NOMO-1 (cell line): ENCODE measurements around the gene CACNG5.

Source experiments
- DNase-seq, 2 experiments: peaks; one replicate each; lab custom pipeline; 2025; ENCODE audit not compliant: unreplicated experiment in 2 of 2; lab: John Stamatoyannopoulos, UW

The CACNG5 gene, protein sequence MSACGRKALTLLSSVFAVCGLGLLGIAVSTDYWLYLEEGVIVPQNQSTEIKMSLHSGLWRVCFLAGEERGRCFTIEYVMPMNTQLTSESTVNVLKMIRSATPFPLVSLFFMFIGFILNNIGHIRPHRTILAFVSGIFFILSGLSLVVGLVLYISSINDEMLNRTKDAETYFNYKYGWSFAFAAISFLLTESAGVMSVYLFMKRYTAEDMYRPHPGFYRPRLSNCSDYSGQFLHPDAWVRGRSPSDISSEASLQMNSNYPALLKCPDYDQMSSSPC

DNA sequence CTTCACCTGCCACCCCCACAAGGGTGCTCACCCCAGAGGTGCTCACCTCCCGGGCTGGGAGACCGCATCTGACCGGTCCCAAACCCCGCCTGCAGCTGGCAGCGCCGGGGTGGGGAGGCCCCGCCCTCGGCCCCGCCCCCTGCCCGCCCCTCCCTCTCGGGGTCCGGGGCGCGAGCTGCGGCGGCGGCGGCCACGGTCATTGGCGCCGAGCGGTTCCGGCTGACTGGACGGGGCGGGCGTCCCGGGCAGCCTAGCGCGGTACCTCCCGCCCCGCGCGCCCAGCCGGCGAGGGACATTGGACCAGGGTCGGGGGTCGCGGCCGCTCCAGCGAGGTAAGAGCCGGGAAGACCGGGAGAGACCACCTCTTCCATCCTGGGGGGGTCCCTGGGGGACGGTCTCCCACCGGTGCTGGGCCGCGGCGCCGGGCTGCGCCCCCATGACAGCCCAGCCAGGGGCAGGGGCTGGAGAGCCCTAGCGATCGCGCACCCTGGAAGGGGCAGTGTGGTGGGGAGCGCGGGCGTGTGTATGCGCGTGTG lies at the start of gene CACNG5:
TSS of gene CACNG5 (plus strand) at position 199 of the 536 bp plus-strand sequence. CDS start 42,216 bp downstream, outside the sequence.
- no peak for DNase-seq

DNA sequence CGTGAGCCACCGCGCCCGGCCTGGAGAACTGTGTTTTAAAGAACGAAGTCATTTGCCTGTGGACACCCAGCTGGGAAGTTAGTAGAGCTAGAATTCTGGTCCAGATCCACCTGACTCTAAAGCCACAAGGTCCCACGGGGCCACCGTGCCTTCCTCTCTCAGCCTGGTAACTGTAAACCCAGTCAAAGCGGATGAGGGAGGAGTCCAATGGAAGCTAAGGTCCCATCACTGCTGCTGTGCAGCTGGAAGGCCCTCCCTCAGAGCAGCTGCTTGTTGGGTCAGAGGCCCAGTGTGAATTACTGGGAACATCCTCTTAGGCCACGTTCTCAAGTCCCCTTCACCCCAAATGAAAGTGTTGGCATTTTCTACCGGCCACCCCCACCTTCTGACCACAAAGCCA lies 48.8 kb upstream of the CACNG5 start:
- DNase-seq = no peak

DNA sequence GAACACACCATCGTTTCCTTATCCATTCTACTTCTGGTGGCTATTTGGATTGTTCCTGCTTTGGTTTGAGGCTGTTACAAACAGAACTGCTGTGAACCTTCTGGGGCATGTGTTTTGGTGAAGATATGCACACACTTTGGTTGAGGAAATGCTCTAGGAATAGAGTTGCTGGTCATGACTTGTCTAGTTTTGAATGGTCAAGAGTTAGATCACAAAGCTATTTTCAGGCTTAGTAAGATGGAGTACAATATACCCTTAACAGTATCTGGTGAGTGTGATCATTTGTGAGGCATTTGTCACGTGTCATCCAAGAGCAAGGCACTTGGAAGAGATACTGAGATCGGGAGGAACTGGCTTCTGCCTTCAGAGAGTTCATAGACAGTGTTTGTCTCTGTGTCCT lies 47.0 kb upstream of the CACNG5 start:
- DNase-seq = no peak

DNA sequence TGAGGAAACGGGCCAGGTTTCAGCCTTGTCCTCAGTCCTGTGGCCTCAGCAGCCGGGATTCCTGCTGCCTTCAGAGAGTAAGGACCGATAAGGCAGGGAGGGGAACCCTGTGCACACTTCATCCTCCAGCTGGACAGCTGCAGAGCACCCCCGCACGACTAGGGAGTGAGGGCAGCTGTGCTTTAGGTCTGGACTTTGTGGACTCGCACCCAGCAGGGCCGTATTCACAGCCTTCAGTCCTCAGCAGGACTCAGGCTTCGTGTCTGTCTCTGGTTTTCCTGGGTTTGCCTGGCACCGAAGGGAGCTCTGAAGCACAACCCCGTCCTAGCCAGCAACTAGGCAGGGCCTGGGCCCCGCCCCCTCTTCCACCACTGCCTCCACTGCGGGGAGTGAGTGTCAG lies 45.8 kb upstream of the CACNG5 start:
- no peak for DNase-seq

DNA sequence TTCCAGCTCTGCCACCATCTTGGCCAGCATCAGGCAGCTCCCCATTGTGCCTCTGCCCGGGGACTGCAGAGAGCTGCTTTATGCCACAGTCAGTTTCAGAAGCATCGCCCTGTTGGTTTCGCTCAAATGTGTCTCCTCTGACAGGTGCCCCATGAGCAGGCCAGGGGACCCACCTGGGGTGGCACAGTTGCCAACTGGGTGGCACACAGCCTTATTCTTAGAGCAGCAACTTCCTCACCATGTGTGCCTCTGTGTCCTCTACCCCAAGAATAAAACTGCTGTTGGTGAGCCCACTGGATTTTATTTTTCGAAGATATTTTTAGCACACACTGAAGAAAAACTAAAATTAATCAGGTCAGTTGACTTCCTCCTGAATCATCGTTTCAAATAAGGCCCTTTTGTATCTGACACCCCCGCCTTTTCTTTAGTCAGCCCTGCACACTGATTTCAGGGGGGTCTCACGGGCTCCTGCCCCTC lies 44.9 kb upstream of the CACNG5 start:
- DNase-seq = no peak

DNA sequence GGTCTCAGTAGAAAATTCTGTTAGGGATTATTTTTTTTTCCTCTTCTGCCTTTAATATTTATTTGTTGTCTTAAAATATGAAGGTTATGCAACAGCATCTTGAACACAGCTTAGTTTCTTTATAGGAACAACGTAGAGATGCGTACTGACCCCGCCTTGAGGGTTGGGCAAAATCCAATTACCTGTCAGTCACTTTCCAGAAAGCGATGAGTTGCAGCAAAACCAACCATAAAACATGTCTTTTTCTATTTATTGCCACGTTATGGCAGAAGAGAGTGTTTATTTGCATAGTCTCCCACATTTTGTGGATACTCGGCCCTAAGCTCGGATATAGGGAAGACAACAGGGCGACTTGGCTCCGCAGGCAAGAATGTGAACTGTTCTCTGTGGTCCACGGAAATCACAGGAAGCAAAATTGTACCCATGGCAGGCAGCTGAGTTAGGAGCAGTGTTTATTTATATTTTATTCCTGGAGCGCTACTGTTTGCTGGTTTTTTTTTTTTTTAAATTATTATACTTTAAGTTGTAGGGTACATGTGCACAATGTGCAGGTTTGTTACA lies 44.3 kb upstream of the CACNG5 start:
- no peak for DNase-seq

DNA sequence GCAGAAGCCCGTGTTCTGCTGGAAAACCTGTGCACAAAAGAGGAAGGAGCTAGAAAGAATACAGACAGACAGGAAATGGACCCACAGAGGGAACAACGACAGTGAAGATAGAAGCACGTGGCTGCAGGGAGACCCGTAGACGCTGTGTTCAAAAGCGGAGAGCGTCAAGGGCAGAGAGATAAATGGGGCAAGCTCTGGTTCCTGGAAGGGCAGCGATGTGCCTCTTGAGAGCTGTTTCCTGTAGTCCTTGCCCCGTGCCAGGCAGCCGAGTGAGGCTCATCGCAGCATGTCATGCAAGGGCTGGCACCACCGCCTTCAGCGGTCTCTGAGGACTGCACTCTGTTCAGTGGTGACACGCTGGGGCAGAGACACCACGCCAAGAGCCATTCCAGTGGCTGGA lies 43.6 kb upstream of the CACNG5 start:
- peak; percentile 47 to 86 for DNase-seq

DNA sequence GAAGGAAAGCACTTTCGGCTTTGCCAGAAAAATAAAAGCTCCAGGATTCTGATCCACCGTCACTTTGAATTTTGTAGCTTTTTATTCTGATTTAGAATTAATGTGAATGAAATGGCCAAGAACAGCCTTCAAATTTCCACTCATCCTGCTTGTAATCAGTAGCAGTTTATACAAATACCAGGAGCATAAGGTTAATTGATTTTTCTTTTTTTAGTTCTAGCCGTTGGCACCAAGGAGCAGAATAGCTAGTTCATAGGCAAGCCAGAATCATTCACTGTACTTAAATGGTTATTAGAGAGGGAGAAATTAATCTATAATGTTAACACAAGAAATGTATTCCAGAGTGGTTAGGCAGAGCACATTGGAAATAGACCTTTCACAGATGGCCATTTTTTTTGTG lies 41.1 kb upstream of the CACNG5 start:
- DNase-seq = no peak

DNA sequence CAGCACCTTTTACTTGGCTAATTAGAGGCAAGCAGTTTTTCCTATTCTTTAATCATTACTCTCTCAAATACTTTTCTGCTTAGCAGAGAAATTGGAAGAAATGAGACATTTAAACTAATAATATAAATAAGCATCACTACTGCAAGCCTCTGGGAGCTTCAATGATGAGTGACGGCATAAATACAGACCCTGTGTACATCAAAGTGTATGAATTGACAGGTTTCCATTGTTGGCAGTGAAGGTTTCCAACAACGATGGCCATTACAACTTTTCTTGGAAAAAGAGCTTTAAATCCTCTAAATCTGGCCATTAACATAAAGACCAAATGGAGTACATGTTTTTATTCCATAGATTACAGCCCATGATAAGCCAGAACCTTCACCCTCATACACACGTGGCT lies 39.4 kb upstream of the CACNG5 start:
- DNase-seq = no peak

DNA sequence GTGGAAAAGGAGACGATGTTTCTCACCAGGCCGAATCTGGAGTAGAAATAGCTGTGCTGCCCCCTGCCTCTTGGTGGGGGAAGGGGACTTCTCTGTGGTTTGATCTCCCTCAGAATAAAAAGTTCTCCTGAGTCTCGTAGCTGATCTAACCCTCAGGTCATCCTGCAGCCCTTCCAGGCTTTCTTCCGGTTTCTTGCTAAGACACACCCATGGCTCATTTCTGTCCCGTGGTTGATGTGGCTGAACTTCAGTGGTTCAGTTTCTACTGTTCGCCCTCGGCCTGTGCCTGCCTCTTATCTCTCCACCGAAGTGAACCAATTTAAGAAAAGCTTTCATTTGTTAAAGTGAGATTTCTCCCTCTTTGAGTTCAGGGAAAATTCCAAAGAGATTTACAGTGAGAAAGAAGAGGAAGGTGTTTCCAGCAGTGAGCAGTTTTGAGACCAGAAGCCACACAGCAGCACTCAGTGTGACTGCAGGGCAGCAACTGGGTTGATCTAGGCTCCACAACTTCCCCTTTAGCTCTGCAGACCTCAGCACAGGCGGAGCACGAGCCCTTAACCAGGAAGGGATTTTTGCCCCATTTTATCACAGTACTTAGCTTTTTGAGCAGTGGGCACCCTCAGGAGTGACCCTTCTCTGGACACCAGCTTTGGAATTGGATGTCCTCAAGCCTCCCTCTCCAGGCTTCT lies 34.9 kb upstream of the CACNG5 start:
- peak; percentile 62 to 75 for DNase-seq

DNA sequence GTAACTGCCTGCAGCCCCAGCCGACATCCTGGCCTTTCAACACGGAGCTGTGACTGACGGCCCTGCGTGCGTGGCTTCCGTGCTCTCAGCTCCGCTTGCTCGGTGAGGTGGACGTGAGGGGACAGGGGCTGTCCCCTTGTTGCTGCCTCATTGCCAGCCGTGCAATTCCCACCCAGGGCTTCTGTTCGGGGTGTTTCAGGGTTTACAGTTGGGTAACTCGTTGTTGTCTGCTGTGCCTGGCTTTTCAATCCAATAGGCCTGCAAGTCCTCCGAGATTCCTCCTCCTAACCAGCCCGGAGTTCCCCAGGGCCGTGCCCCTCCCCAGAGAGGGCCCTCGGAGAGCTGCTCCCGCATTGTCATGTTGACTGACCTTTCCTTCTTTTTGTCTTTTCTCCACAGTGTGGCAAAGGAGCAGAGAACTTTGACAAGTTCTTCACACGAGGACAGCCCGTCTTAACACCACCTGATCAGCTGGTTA lies 31.4 kb upstream of the CACNG5 start:
- no peak for DNase-seq

DNA sequence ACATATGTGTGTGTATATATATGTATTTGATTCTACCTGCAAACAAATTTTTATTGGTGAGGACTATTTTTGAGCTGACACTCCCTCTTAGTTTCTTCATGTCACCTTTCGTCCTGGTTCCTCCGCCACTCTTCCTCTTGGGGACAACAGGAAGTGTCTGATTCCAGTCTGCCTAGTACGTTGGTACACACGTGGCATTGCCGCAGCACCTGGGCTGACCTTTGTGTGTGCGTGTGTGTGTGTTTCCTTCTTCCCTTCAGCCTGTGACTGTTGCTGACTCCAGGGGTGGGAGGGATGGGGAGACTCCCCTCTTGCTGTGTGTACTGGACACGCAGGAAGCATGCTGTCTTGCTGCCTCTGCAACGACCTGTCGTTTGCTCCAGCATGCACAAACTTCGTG lies 29.4 kb upstream of the CACNG5 start:
- no peak for DNase-seq

DNA sequence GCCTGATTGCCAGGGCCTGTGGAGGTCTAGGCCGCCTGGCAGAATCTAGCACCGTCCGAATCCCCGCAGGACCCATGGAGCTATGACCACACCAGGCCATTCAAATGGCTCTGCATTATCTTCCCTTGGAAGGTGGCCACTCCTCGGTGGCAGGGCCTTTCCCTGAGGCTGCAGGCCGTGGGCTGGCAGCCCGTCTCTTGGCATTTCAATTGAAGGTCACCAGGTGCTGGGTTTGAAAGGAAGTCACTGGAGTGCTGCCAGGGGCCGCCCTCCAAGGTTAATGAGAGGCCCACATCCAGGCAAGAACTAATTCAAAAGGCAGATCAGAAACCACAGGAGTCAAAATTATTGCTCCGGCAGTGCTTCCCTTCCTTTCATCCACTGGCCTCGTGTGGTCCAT lies 27.7 kb upstream of the CACNG5 start:
- DNase-seq = no peak

DNA sequence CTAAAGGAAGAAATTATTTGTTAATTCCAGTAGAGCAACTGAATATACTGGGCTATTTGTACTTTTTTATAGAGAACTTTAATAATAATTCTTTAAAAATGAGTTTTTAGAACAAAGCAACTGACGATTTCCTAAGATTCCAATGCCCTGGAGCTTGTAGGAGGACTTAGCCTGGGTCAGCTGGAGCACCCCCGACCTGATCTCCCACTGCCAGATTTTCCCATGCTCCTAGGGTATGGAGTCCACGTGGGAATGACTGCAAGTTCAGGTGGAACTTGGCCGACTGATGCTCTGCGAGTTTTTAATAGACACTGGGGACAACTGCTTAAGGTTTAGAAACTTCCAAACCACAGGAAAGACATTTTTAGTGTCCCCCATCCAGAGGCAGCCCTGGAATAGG lies 25.5 kb upstream of the CACNG5 start:
- DNase-seq = no peak

DNA sequence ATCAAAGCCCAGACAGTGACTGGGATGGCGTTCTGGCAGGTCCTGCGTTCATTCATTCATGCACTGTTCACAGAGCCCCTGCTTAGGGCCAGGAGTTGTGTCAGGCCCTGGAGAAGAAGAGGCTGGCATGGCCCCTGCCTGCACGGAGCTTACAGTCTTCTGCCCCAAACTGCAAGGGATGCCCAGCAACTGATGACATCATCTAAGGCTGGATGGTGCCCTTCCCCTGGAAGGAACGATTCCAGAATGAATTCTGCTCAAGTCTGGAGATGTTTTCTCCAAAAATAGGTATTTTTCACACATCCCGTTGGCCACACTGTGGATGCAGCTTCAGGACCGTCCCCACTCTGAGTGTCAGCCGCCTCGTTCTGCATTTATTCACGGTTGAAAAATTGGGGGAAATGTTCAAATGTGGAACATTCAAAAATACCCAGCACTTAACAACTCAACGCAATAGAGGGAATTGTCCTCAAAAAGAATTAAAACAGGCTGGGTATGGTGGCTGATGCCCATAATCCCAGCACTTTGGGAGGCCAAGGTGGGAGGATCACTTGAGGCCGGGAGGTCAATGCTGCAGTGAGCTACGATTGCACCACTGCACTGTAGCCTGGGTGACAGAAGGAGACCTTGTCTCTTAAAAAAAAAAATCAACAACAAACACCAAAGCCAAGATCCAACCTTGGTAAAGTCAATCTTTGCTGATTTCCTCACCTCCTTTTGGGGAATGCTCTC lies 23.8 kb upstream of the CACNG5 start:
- no peak for DNase-seq

DNA sequence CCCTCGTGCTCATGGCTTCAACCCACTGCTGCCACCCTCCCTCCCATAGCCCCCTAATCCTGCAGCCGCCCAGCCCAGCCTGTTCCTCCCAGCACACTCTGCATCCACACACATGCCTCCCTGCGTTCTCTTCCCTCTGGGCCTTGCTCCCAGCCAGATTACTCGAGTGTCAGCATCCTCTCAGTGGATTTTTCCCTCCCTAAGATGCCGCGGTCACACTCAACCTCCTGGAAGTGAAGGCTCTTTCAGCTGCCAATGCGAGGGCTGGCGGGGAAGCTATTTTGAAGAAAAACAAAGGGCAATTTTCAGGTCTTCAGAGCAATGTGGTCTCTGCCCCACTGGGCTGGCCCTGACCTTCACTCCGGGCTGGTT lies 23.2 kb upstream of the CACNG5 start:
- no peak for DNase-seq

DNA sequence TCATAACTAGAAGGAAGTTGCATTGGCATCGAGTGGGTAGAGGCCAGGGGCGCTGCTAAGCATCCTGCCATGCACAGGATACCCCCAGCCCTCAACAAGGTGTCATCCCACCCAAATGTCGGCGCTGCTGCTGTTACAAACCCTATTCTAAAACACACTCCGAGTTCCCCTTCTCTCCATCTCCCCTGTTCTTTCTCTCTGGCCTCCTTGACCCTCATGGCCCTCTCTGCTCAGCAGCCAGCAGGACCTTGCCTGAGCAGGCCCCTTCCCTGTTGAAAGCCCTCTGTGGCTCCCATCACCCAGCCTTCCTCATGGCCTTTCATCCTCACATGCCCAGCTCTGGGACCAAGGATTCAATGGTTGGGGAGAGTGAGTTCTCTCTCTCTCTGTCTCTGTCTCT lies 22.3 kb upstream of the CACNG5 start:
- DNase-seq = no peak

DNA sequence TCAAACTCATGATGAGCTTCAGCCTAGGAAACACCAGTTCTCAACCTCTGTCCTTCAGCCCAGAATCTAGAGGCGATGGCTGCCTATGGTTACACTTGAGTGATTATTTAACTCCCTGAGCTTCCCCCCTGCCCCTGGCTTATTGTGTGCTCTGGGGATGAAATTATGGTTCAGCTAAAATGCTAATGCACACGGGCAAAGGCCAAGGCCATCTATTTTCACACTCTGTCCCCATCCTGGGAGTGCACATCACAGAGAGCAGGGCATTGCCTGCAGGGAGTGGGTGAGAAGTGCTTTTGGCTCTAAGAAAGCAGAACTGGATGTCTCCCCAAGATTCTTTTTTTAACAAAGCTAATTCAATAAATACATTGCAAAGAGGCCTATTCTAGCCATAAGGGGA lies 21.6 kb upstream of the CACNG5 start:
- no peak for DNase-seq

DNA sequence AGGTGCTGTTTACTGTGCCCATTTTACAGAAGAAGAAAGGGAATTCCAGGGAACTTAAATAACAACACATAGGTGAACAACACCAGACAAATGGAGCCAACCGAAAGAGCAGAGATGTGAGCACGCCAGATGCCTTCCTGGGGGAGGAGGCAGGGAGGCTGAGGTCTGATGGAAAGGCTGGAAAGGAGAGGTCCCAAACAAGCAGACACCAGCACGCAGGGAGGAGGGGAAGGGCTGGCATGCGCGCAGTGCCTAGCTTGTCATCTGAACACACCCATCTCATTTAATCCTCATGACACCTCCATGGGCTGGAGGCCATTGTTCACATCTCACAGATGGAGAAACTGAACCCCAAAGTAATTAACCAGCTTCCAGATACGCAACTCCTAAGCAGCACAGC lies 20.9 kb upstream of the CACNG5 start:
- no peak for DNase-seq

DNA sequence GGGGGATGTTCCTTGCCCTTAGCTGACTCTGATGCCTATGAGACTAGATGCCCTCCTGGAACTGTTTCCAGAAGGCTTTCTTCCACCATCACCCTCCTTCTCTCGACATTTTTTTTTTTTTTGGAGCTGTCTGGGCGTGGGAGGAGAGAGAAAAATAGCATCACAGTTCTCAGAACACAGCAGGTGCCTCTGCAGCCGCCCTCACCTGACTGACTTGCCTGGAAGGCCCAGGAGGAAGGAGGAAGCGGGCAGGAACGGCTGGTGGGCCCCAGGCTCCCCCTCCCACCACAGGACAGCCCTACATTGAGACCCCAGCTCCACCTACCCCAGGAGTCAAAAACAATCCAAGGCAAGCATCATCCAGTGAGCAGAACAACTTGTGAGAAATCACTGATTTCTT lies 20.3 kb upstream of the CACNG5 start:
- no peak for DNase-seq

DNA sequence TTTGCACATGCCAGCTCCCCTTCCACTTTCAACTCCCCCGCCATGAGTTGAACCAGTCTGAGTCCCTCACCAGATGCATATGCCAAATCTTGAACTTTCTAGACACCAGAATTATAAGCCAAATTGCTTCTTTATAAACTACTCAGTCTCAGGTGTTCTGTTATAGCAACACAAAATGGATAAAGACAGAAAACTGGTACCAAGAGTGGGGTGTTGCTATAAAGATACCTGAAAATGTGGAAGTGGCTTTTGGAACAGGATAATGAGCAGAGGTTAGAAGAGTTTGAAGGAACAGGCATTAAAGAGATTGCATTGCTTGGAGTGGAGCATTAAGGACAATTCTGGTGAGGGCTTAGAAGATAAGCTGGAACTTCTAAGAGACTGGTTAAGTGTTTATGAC lies 17.2 kb upstream of the CACNG5 start:
- no peak for DNase-seq
